Measurements from ENCODE around the gene HIF1A.
"Not testable (repeated sequence)": the region's sequence is repeated elsewhere in the genome, so short reads cannot be mapped to it uniquely, and the experiment has no call there.

Gene HIF1A

DNA sequence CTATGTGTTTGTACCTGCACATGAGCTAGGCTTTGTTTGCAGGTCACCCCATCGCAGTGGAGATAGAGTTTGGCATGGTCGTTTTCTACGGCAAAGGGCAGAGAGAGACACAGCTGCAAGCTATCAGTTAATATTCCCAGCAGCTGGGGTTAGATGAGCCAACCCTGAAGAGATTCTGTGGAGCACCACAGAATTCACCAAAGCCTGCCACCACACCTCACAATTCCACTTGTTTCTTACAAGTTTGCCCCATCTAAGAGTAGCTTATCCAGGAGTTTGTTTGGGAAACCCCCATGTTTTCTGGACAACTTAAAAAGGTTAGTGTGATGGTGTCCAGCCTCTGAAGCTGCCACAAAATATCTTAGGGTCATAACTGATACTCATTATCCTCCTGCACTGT, 20.0 kb upstream of the HIF1A start:
- DNase-seq: no peak

DNA sequence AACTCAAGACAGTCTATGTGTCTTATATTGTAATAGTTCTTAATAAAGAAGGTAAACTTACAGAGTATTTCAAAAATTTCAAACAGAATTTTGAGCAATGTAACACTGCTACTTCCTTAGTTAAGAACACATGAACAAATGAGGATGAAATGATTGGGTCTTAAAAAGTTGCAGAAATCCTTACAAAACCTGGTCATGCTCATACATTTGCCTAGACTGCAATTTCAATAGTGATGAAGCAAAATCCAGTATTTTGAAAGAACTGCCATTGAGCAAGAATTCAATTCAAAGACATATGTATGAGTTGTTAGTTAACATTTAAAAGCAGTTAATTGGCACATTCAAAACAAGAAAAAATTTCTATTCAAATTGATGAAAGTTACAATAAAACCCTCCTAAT, 17.8 kb upstream of the HIF1A start:
- no peak for DNase-seq

DNA sequence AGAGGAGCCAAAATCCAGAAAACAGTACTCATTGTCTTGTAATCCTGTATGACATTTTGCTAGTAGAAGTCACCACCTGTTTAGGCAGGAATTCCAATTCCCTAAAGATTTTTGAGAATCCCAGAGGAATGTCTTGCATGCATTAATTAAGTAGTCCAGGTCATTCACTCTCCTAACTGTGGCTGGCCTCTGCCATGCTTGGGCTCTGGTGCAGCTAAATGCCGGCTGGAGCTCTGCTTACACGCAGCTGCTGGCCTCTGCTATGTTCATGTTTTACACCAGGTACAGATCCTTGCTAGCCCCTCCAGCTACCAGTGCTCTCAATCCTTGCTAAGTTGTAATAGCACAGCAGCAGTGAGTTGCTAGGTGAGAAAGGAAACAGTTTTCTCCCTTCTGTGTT, 16.3 kb upstream of the HIF1A start:
- no peak for DNase-seq

DNA sequence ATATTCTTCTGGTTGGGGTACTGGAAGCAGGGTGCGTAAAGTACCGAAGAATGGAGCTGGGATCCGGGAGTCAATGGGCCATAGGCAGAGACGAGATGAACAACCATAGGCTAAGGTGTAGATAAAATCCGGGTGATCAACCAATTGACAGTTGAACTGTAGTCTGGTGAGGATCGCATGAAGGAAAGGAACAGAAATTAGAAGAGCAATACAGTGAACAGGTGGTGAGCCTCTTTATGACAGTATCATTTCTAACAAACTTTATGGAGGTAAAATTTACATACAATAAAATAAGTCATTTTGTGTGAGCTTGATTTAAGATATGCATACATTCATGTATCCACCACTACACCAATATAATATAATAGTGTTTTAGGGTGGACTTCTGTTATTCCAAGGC, 13.9 kb upstream of the HIF1A start:
- DNase-seq: no peak

DNA sequence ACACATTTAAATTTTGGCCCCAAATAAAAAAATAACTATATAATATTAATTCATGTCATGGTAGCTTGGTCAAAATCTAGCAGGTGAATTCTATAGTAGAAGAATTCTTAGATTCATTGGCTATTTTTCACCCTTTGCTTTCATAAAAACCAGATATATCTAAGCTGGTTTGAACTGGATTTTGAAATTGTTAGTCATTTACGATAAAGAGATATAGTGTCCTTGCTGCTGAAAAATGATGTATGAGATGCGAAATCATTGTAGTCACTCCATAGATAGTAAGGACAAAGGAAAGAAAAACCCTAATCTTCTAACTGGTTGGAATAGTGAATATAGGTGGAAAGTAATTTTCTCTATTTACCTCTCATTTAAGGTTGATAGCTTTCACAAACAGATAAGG, 12.2 kb upstream of the HIF1A start:
- DNase-seq: no peak

DNA sequence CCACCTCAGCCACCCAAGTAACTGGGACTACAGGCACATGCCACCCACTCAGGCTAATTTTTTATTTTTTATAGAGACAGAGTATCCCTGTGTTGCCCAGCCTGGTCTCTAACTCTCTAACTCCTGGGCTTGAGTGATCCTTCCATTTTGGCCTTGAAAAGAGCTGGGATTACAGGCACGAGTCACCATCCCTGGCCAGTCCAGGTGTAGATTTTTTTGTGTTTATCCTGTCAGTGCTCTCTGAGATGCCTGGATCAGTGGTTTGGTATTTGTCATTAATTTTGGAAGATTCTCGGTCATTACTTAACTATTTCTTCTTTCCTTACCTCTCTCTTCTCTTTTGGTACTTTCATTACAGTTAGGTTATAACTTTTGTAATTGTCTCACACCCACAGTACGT, 5.3 kb upstream of the HIF1A start:
- DNase-seq: no peak

DNA sequence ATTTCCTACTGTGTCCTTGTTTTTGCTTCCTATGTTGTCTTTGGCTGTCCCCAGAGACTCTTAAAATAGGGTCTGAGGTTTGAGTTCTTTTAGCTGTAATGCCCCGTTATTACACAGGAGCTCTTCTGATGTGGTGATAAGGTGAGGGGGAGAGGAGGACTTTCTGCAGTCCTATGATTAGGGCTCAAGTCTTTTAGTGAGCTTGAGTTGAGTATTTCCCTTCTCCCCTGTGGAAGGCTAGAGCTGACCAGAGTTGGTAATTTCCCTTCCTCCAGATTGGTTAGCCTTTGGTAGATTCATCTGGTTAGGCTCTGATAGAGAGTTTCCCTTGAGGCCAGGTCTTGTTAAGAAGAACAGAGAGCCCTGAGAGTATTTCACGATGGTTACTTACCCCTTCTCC, 4.3 kb upstream of the HIF1A start:
- DNase-seq: no peak

DNA sequence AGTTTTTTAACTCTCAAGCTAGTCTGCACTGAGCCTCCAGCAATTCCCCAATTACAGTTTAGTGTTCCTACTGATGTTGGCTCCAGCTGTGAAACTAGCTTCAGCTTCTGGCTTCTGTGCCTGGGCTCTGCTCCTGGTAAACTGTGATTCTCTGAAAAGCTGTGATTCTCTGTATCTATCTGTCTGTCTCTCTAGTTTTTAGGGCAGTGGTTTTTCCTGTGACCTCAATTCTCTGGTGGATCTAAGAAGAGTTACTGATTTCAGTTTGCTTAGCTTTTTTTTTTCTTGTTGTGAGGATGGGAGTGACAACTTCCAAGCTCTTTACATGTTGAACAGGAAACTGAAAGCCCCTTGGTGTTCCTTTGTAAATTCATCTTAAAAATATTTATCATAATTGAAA, 3.8 kb upstream of the HIF1A start:
- DNase-seq: no peak

DNA sequence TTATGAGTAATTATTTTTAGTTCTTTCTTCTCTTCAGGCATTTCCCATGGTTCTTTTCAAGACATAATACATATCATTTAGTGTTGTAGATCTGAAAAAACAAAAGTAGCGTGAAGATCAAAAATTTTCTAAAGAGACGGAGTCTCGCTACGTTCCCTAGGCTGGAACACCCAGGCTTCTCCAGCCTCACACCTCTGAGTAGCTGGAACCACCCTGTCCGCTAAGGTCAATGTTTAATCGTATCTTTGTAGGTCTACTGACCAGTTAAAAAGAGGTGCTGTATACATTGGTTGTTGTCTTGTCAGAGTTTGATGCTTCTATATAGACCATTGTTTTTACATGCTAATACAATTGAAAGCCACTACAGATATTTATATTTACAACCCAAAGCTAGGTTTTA, 1.3 kb upstream of the HIF1A start:
- DNase-seq: no peak

DNA sequence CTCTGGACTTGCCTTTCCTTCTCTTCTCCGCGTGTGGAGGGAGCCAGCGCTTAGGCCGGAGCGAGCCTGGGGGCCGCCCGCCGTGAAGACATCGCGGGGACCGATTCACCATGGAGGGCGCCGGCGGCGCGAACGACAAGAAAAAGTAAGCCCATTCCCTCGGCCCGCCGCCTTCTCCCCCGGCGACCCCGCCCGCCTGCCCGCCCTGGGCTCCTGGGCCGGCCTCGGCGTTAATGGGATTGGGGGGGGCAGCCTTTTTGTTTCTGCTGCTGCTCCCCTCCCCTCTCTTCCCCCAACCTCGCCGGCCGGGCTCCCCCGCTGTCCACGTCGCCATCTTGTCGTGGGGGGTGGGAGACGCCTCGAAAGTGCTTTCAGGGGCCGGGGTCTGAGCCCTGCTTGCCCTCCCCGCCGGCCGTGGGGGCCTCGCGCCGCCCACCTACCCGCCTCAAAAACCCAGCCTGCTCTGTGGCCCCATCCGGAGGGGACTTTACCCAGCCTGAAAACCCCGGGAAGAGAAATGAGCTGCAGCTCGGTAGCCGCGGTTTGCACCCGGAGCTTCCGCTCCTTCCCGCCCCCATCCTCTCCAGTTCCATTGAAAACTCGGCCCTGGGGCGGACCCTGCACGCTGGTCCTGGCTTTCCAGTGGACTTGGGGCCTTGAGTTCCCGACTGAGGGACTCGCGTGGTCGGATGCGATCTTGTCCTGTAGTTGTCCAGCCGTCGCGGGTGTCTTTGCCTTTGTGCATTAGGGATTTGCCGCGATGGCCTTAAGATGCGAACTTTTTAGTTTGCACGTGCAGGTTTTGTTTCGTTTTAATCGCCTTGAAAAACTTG, 598 bp downstream of the HIF1A start:
- DNase-seq: peak; percentile 73

DNA sequence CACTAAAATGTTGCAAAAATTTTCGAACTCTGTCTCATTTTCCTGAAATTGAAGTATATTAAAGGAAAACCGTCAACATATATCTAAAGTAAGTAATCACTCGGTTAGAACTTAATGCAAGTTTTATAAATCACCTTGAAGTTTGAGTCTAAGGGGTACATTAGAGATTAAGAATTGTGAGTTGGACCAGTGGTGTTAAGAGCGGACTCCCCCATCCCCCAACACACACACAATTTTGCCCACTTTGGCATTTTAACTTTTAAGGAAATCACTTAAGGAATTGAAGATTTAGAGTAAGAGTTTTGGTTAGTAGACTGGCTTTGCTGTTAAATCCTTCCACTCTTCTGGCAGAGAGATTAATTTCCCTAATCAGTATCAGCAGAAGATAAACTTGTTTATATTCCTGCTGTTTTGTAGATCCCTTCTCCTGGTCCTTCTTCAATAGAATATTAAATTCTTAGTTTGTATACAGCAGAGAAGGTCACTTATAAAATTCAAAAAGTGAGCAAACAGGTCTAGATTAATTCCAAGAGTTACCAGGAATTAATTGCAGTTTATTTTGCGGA, 1.5 kb downstream of the HIF1A start:
- no peak for DNase-seq

DNA sequence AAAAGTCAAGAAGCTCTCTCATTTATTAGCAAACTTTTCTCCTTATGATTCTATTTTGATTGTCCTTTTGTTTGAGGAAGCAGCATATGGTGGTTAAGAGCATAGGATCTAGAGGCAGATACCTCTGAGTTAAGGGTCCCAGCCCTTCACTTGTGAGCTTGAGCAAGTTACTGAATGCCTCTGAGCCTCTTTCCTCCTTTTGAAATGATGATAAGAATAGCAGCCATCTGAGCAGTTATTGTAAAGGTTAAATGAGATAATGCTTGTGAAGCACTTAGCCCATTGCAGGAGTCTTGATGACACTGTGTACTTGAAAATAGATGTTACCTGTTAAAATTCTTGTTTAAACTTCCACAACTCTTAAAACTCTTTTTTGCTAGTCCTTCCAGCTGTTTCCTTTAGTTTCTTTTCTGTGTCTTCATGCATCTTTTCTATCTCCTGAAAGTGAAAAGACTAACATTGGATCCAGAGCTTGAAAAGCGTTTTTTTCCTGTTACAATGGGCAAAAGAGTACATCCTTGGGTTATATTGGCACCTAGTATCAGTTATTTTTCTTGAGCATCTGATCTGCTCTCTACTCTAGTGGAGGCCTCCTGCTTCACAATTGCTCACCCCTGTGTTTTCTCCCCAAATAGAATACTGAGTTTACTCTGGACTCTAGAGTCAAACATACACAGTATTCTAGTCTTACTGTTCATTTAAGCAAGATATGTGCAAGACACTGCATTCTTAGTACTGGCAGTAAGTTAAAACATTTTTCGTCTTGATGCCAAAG, 3.1 kb downstream of the HIF1A start:
- DNase-seq: no peak

DNA sequence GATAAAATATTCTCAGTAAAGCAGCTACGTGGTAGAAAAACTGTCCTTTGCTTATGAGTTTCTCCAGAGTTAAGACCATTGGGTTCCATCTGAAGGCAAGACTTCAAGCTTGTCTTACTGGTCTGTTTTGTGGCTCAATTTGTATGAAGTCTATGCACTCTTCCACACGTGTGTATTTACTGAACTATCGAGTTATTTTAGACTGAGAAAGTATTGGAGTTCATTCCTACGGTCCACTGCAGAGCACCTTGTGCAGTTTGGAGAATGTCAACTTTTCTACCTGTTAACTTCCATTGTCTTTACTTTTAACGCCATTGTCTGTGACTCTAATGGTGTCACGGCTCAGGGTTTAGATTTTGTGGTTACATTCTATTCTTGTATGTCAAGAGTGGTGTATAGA, 3.7 kb downstream of the HIF1A start:
- DNase-seq: no peak

DNA sequence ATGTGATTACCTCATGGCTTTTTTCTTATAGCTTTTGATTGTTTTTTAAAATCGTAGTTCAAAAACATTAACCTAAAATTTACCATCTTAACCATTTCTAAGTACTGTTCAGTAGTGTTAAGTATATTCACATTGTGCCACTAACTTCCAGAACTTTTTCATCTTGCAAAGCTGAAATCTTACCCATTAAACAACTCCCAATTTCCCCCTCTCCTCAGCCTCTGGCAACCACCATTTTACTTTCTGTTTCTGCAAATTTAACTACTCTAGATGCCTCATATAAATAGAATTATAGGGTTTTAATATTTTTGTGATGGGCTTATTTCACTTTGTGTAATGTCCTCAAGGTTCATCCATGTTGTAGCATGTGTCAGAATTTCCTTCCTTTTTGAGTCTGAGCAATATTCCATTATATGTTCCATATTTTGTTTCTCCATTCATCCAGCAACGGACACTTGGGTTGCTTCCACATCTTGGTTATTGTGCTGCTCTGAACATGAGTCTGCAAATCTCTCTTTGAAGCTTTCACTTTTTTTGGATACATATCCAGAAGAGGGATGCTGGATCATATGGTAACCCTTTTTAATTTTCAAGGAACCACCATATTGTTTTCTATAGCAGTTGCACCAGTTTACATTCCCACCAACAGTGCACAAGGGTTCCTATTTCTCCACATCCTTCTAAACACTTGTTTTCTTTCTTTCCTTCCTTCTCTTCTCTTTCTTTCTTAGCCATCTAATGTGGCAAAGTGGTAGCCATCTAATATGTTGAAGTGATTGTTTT, 5.0 kb downstream of the HIF1A start:
- no peak for DNase-seq

DNA sequence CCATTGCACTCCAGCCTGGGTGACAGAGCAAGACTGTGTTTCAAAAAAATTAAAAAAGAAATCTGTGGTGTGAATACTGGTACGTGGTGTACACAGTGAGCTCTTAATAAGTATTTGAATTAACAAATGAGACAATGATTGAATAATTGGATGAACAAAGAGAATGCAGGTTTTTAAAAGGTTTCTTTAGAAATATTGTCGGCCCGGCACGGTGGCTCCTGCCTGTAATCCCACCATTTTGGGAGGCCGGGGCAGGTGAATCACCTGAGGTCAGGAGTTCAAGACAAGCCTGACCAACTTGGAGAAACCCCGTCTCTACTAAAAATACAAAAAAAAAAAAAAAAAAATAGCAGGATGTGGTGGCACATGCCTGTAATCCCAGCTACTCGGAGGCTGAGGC, 6.6 kb downstream of the HIF1A start:
- DNase-seq: no peak

DNA sequence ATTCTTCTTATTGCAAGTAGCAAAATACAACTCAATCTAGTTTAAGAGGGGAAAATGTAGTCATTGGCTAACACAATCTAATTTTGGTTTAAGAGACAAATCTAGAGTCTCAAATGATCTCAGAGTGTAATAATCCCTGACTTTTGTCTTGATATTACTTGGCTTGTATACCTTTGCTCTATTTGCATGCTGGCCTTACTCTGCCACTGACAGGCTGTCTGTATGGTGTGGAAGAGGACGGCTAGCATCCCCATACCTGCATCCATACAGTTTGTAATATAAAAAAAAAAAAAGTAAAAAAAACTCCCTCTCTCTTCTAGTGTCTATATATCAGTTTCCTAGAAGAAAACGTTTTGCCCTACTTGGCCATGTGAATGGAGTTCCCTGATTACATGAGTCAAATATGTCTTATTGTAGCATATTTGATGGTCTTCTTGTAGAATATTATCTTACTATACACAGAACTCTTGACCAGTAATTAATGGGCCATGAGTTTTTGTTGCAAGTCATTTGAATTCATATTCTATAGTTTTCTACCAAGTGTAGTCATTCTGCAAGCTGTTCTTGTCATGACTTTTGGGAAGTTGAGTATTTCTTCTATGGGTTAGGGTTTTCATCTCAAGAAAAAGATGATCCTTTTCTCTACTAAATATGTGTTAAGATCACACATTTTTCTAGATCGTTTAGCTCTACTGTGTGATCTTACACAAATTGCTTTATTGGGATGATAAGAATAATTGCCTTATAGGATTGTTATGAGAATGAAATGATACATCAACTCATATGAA, 8.2 kb downstream of the HIF1A start:
- no peak for DNase-seq

DNA sequence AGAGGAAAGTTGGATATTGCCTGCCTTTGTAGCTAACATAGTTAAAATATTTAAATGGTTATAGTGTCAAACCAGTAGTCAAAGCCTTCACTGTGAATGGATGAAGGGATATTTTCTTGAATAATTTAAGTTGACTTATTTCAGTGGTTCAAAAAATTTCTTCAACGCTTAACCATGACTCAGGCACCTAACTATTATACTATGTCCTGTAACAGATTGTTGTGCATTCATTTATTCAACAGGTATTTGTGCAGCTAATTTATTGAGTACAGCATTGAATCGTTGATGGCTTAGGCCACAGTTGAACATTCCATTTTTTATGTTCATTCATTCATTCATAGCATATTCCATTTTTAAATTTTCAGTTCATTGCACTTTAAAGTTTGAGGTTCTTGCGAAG, 9.2 kb downstream of the HIF1A start:
- no peak for DNase-seq

DNA sequence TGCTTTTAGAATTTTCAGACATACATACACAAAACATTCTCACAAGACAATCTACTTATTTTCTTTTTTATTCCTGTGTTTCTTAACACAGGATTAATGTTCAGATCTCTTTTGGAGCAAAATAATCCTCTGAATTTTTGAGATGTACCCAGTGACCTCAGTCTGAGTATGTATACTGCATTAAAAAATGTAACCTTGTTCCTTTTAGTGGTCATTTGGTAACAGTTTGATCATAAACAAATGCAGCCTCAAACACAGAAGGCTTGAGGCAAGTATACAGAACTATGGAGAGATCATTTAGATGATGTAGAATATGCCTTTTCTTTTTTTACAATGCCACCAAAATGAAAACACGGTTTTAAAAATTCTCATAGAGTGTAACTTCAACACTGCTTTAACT, 9.7 kb downstream of the HIF1A start:
- DNase-seq: no peak

DNA sequence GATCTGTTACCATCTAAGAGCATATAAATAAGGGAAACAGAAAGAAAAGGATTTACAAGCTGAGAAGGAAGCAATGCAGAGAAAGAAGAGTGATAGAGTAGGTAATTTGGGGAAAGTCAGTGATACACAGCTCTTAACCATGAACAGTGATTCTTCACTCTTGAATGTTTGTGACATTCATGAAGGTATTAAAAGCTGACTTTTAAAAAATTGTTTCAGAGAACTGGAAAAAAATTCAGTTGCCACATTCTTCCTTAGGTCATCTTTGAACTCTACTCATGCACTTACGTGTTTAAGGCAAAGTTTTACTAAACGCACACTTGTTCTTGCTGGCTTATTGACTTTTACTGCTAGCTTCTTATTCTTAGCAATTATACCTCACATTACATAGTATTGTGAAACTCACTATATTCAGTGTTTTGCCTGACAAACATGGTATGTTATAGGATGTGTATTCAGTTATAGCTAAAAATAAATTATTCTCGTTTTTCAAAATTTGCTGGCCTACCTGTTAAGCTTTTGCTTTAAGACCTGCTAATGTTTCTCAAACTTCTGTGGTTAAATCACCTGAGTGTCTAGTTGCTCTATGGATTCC, 10.9 kb downstream of the HIF1A start:
- no peak for DNase-seq

DNA sequence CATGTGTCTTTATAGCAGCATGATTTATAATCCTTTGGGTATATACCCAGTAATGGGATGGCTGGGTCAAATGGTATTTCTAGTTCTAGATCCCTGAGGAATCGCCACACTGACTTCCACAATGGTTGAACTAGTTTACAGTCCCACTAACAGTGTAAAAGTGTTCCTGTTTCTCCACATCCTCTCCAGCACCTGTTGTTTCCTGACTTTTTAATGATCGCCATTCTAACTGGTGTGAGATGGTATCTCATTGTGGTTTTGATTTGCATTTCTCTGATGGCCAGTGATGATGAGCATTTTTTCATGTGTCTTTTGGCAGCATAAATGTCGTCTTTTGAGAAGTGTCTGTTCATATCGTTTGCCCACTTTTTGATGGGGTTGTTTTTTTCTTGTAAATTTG, 12.5 kb downstream of the HIF1A start:
- not testable (repeated sequence) for DNase-seq

DNA sequence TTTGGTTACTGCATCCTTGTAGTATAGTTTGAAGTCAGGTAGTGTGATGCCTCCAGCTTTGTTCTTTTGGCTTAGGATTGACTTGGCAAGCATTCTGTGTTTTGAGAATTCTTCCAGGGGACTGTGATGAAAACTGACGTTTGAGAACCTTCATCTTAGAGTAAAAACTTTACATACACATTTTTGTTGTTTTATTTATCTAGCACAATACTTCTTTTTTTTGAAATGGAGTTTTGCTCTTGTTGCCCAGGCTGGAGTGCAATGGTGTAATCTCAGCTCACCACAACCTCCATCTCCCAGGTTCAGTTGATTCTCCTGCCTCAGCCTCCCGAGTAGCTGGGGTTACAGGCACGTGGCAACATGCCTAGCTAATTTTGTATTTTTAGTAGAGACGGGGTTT, 13.4 kb downstream of the HIF1A start:
- DNase-seq: not testable (repeated sequence)
